ENCODE data around the gene MYRF. TPM values are rescaled to one million over a fixed set of nuclear protein-coding genes. Genes with fewer than 3 reads are reported as not detected.

MYRF gene
- total RNA-seq (2022; extraction: Qiagen RNA extraction) = 15.3 to 19.7 TPM (median 18.3 TPM) in 5 replicates

GRCh38 chr11:61752117-61752924 is at the start of gene MYRF:
Gene MYRF, plus strand, starts transcription at chr11:61752636. Its CDS starts 109 bp downstream, at chr11:61752745.

GRCh38 chr11:61792310-61793082 is 40.1 kb downstream of the MYRF start, which contains the start of the genes FEN1 and TMEM258:
Gene FEN1, plus strand, starts transcription at chr11:61792911. Its CDS starts 2,451 bp downstream, at chr11:61795362.
Gene TMEM258, minus strand, starts transcription at chr11:61792599. Its CDS starts 41 bp downstream, at chr11:61792558.

DNA sequence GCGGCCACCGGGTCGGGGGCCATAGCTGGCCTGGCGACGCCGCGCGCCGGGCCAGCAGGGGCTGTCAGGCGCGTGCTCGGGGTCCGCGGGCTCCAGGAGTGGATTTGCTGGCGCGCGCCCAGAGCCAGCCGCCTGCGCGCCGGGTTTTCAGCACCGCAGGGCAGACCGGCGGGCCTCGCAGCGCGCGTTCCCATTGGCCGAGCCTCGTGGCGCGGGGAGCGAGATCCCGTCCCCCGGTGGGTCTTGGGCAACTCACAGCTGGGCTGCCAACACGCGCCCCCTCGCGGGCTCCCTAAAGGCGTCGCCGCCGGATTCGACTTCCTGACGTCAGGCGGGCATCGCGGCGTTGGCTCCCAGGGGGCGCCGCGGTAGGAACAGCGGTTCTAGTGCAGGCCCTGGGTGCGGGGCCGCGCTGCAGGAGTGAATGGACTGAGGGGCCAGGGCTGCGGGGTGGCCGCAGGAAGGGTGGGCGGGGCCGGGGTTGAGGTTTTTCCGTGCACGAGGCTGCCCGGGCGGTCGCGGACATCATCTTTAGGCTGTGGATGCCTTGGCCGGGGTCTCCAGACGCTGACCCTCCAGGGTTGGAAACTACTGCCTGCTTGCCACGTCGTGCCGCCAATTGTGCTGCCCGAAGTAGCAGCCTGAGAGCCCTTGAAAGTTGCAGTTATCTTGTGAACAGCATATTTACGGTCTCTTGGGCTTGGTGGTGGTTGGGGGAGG is 64.5 kb downstream of the MYRF start, which contains the start of gene FADS1:
Gene FADS1, minus strand, starts transcription at position 268 of the 720 bp plus-strand sequence. Its CDS starts 74 bp downstream, at position 194.

GRCh38 chr11:61827571-61828378 is 75.3 kb downstream of the MYRF start, which contains the start of gene FADS2:
Gene FADS2, plus strand, starts transcription at chr11:61828300. Its CDS starts 91 bp downstream, at chr11:61828391.

Other genes with a start within 250 kb of the MYRF start
- gene LRRC10B, start 243.9 kb upstream of the MYRF start, total RNA-seq (2022; extraction: Qiagen RNA extraction) = 0.09 to 0.22 TPM (median 0.13 TPM) in 5 replicates
- 1.0 to 1.4 TPM (median 1.1 TPM) in 5 replicates for gene SYT7, start 171.6 kb upstream of the MYRF start, total RNA-seq (2022; extraction: Qiagen RNA extraction)
- 5.7 to 6.8 TPM (median 6.6 TPM) in 5 replicates for gene DAGLA, start 72.2 kb upstream of the MYRF start, total RNA-seq (2022; extraction: Qiagen RNA extraction)
- 209 to 240 TPM (median 219 TPM) in 5 replicates for gene TMEM258, start 40.0 kb downstream of the MYRF start, total RNA-seq (2022; extraction: Qiagen RNA extraction)
- 90.8 to 107 TPM (median 97.3 TPM) in 5 replicates for gene FEN1, start 40.3 kb downstream of the MYRF start, total RNA-seq (2022; extraction: Qiagen RNA extraction)
- gene FADS1, start 64.4 kb downstream of the MYRF start, total RNA-seq (2022; extraction: Qiagen RNA extraction) = 174 to 247 TPM (median 208 TPM) in 5 replicates
- 342 to 446 TPM (median 392 TPM) in 5 replicates for gene FADS2, start 75.7 kb downstream of the MYRF start, total RNA-seq (2022; extraction: Qiagen RNA extraction)
- 61.6 to 86.5 TPM (median 77.7 TPM) in 5 replicates for gene FADS3, start 138.9 kb downstream of the MYRF start, total RNA-seq (2022; extraction: Qiagen RNA extraction)
- gene RAB3IL1, start 164.9 kb downstream of the MYRF start, total RNA-seq (2022; extraction: Qiagen RNA extraction) = 18.8 to 23.1 TPM (median 20.6 TPM) in 5 replicates
- 1.2 to 5.9 TPM (median 3.7 TPM) in 5 replicates for gene BEST1, start 197.7 kb downstream of the MYRF start, total RNA-seq (2022; extraction: Qiagen RNA extraction)
- gene FTH1, start 215.0 kb downstream of the MYRF start, total RNA-seq (2022; extraction: Qiagen RNA extraction) = 9,226 to 19,933 TPM (median 18,540 TPM) in 5 replicates